ENCODE data around the gene NPR1.

NPR1 gene

DNA sequence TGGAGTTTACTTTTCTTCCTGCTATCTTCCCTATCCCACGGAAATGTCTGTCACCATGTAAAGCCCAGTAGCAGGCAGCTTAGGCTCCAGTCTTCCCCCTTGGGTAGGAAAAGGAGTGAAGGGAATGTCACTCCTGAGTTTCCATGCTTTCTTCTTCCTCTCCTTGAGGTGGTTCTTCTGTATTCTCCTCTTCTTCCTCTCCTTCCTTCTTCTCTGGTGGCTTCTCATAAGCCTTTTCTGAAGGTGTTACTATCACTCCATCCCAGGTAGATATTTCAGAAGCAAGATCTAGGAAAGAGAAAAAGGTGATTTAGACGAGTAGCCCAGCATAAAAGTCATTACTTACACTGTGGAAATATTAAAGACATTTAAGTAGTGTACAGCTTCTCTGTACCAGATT, 16.2 kb upstream of the NPR1 start:
- CTCF ChIA-PET = no interaction called here
- 0 out of 2 replicates have a peak, but pooled peaks cover 2% of the 10 kb centered on the region for H3K4me1 ChIP-seq (ENCODE audit: control insufficient read depth, insufficient read depth, low read length)
- peaks cover 59 to 79% of the 10 kb centered on the region in 2 experiments for H3K36me3 ChIP-seq (ENCODE audit: control insufficient read depth in 2 of 2, insufficient read depth in 1 of 2, low read length in 2 of 2)
- H3K4me3 ChIP-seq (ENCODE audit: low read depth, low read length) = no peak overlapping the region
- TF ChIP-seq ZEB2 (tag by site-specific recombination; IDR thresholded peaks at IDR 0.05) = no peak
- peak; percentile 46; the same call in 1 of the 2 replicates for TF ChIP-seq IKZF3 (tag by site-specific recombination; IDR thresholded peaks at IDR 0.05)
- TF ChIP-seq ZNF830 (tag by site-specific recombination; IDR thresholded peaks at IDR 0.05; ENCODE audit: low read depth) = no peak
- peak; percentile 68 for TF ChIP-seq ZNF366 (tag by site-specific recombination; conservative IDR thresholded peaks at IDR 0.05)
- TF ChIP-seq, protein P1, sequence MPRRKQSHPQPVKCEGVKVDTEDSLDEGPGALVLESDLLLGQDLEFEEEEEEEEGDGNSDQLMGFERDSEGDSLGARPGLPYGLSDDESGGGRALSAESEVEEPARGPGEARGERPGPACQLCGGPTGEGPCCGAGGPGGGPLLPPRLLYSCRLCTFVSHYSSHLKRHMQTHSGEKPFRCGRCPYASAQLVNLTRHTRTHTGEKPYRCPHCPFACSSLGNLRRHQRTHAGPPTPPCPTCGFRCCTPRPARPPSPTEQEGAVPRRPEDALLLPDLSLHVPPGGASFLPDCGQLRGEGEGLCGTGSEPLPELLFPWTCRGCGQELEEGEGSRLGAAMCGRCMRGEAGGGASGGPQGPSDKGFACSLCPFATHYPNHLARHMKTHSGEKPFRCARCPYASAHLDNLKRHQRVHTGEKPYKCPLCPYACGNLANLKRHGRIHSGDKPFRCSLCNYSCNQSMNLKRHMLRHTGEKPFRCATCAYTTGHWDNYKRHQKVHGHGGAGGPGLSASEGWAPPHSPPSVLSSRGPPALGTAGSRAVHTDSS (tag by site-specific recombination; IDR thresholded peaks at IDR 0.05) = 0 out of 2 replicates have a peak, but pooled peaks have one; percentile 14
- peak; percentile 60; the same call in 1 of the 2 replicates for TF ChIP-seq PRDM1 (tag by site-specific recombination; IDR thresholded peaks at IDR 0.05)
- no peak for TF ChIP-seq ZNF211 (tag by site-specific recombination; IDR thresholded peaks at IDR 0.05; ENCODE audit: low read depth)
- TF ChIP-seq GLI2 (tag by site-specific recombination; IDR thresholded peaks at IDR 0.05; ENCODE audit: borderline replicate concordance, low read depth) = no peak
- TF ChIP-seq, protein P2, sequence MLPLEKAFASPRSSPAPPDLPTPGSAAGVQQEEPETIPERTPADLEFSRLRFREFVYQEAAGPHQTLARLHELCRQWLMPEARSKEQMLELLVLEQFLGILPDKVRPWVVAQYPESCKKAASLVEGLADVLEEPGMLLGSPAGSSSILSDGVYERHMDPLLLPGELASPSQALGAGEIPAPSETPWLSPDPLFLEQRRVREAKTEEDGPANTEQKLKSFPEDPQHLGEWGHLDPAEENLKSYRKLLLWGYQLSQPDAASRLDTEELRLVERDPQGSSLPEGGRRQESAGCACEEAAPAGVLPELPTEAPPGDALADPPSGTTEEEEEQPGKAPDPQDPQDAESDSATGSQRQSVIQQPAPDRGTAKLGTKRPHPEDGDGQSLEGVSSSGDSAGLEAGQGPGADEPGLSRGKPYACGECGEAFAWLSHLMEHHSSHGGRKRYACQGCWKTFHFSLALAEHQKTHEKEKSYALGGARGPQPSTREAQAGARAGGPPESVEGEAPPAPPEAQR (tag by site-specific recombination; IDR thresholded peaks at IDR 0.05) = no peak
- TF ChIP-seq ZNF221 (tag by site-specific recombination; IDR thresholded peaks at IDR 0.05; ENCODE audit: borderline replicate concordance) = no peak
- TF ChIP-seq, protein P3, sequence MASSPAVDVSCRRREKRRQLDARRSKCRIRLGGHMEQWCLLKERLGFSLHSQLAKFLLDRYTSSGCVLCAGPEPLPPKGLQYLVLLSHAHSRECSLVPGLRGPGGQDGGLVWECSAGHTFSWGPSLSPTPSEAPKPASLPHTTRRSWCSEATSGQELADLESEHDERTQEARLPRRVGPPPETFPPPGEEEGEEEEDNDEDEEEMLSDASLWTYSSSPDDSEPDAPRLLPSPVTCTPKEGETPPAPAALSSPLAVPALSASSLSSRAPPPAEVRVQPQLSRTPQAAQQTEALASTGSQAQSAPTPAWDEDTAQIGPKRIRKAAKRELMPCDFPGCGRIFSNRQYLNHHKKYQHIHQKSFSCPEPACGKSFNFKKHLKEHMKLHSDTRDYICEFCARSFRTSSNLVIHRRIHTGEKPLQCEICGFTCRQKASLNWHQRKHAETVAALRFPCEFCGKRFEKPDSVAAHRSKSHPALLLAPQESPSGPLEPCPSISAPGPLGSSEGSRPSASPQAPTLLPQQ (tag by site-specific recombination; IDR thresholded peaks at IDR 0.05) = no peak
- no peak for TF ChIP-seq ZNF768 (tag by site-specific recombination; IDR thresholded peaks at IDR 0.05)
- TF ChIP-seq ZNF48 (tag by site-specific recombination; IDR thresholded peaks at IDR 0.05) = no peak
- no peak for TF ChIP-seq ZNF514 (tag by site-specific recombination; IDR thresholded peaks at IDR 0.05)
- TF ChIP-seq, protein P4, sequence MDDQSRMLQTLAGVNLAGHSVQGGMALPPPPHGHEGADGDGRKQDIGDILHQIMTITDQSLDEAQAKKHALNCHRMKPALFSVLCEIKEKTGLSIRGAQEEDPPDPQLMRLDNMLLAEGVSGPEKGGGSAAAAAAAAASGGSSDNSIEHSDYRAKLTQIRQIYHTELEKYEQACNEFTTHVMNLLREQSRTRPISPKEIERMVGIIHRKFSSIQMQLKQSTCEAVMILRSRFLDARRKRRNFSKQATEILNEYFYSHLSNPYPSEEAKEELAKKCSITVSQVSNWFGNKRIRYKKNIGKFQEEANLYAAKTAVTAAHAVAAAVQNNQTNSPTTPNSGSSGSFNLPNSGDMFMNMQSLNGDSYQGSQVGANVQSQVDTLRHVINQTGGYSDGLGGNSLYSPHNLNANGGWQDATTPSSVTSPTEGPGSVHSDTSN (CRISPR knock-in tag; IDR thresholded peaks at IDR 0.05) = no peak
- no peak for TF ChIP-seq ZNF23 (tag by site-specific recombination; IDR thresholded peaks at IDR 0.05; ENCODE audit: borderline replicate concordance)
- no peak for TF ChIP-seq ZNF174 (tag by site-specific recombination; IDR thresholded peaks at IDR 0.05)
- TF ChIP-seq ZSCAN16 (tag by site-specific recombination; IDR thresholded peaks at IDR 0.05) = no peak
- no peak for TF ChIP-seq ZNF777 (tag by site-specific recombination; IDR thresholded peaks at IDR 0.05; ENCODE audit: borderline replicate concordance)
- TF ChIP-seq WT1 (tag by site-specific recombination; IDR thresholded peaks at IDR 0.05) = no peak
- no peak for TF ChIP-seq ZNF560 (tag by site-specific recombination; IDR thresholded peaks at IDR 0.05; ENCODE audit: borderline replicate concordance)
- no peak for TF ChIP-seq MZF1 (tag by site-specific recombination; IDR thresholded peaks at IDR 0.05; ENCODE audit: borderline replicate concordance)
- TF ChIP-seq ZSCAN30 (tag by site-specific recombination; IDR thresholded peaks at IDR 0.05) = no peak
- TF ChIP-seq HOXA7 (CRISPR knock-in tag; IDR thresholded peaks at IDR 0.05; ENCODE audit: borderline replicate concordance) = no peak
- TF ChIP-seq ZNF37A (tag by site-specific recombination; IDR thresholded peaks at IDR 0.05) = no peak
- TF ChIP-seq ZNF701 (tag by site-specific recombination; IDR thresholded peaks at IDR 0.05) = no peak
- TF ChIP-seq ZNF629 (tag by site-specific recombination; IDR thresholded peaks at IDR 0.05) = no peak
- no peak for TF ChIP-seq TCF7L2 (IDR thresholded peaks at IDR 0.05; ENCODE audit: borderline replicate concordance, low read depth, low read length)
- H3K27ac ChIP-seq (ENCODE audit: extremely low read depth, low read depth, low read length) = no peak overlapping the region; the same call in 1 of the 2 replicates
- no peaks in the 10 kb centered on the region for H3K9me3 ChIP-seq (ENCODE audit: control insufficient read depth, insufficient read depth, low read depth, low read length)
- POLR2A ChIA-PET = interaction anchor here (0.7 kb wide), 1 partner anchor 148 kb away, joined by 3 read pairs; no protein-coding TSS in a partner anchor

Measured in HEK293 (cell line).